CD14-positive monocyte (primary cell): Measurements from ENCODE around the gene DSP. TPM values are rescaled to one million over a fixed set of nuclear protein-coding genes. Genes with fewer than 3 reads are reported as not detected.

Experiments used
- DNase-seq, 3 donors: peaks; one replicate each; pipeline ENCODE4 v3.0.0-alpha.2; 2011 to 2022
- H2AFZ ChIP-seq: 2 replicates; pipeline ENCODE4 v1.6.0; 2012; ENCODE audit warnings: mild to moderate bottlenecking, low read depth, low read length, inconsistent platforms; ENCODE audit not compliant: insufficient read depth, poor library complexity, severe bottlenecking
- H3K27ac ChIP-seq, 2 donors: 1 replicate in 1 of 2; 2 replicates in 1 of 2; pipeline ENCODE4 v1.5.1; 2012 to 2013; ENCODE audit warnings: low read length in 2 of 2, control low read depth in 1 of 2, inconsistent platforms in 1 of 2, low read depth in 1 of 2, mild to moderate bottlenecking in 1 of 2
- H3K27me3 ChIP-seq, 2 donors: one replicate each; pipeline versions ENCODE4 v1.6.0 to v1.6.1; 2011 to 2013; ENCODE audit warnings: low read length in 2 of 2; ENCODE audit not compliant: control insufficient read depth in 2 of 2, insufficient read depth in 2 of 2
- H3K36me3 ChIP-seq, 2 donors: replicated peaks in 1 of 2; 1 replicate in 1 of 2; 2 replicates in 1 of 2; pipeline versions ENCODE4 v1.5.1 to v1.6.1; 2012 to 2013; ENCODE audit warnings: low read length in 2 of 2, control low read depth in 1 of 2, inconsistent platforms in 1 of 2, mild to moderate bottlenecking in 1 of 2; ENCODE audit not compliant: insufficient read depth in 2 of 2, control insufficient read depth in 1 of 2
- H3K4me1 ChIP-seq, 2 donors: 1 replicate in 1 of 2; 2 replicates in 1 of 2; pipeline versions ENCODE4 v1.5.1 to v1.6.1; 2012 to 2013; ENCODE audit warnings: low read length in 2 of 2, control low read depth in 1 of 2, inconsistent platforms in 1 of 2, mild to moderate bottlenecking in 1 of 2, moderate library complexity in 1 of 2; ENCODE audit not compliant: insufficient read depth in 2 of 2, control insufficient read depth in 1 of 2
- H3K4me2 ChIP-seq: replicated peaks from 2 replicates; pipeline ENCODE3; 2012; ENCODE audit warnings: low read length, moderate library complexity, mild to moderate bottlenecking; ENCODE audit not compliant: poor library complexity, severe bottlenecking; ENCODE audit errors: extremely low read depth
- H3K4me3 ChIP-seq, 3 experiments: fragments of 200-600 bp in 1 of 3; sonication (generic) in 1 of 3; replicated peaks in 1 of 3; 1 replicate in 2 of 3; 2 replicates in 1 of 3; pipeline ENCODE4 v1.5.1; 2011 to 2013; ENCODE audit warnings: low read length in 3 of 3, mild to moderate bottlenecking in 3 of 3, control low read depth in 2 of 3, low read depth in 2 of 3, inconsistent platforms in 1 of 3, moderate library complexity in 1 of 3
- H3K79me2 ChIP-seq: 2 replicates; pipeline ENCODE4 v1.6.0; 2012; ENCODE audit warnings: mild to moderate bottlenecking, control low read depth, inconsistent platforms, low read length, moderate library complexity; ENCODE audit not compliant: insufficient read depth
- H3K9ac ChIP-seq: 2 replicates; pipeline ENCODE4 v1.6.0; 2017; ENCODE audit warnings: low read length, mild to moderate bottlenecking; ENCODE audit not compliant: insufficient read depth, poor library complexity, severe bottlenecking
- H3K9me3 ChIP-seq, 2 donors: replicated peaks in 1 of 2; 1 replicate in 1 of 2; 2 replicates in 1 of 2; pipeline versions ENCODE4 v1.5.1 to v1.6.1; 2012 to 2013; ENCODE audit warnings: low read length in 2 of 2, control low read depth in 1 of 2; ENCODE audit not compliant: control insufficient read depth in 1 of 2, insufficient read depth in 1 of 2
- H4K20me1 ChIP-seq: 2 replicates; pipeline ENCODE4 v1.6.0; 2012; ENCODE audit warnings: mild to moderate bottlenecking, low read length, control low read depth, moderate library complexity; ENCODE audit not compliant: insufficient read depth
- H3K27ac Mint-ChIP-seq, 7 donors: one replicate each; pipeline ENCODE4 v1.8.0; 2020; ENCODE audit warnings: mild to moderate bottlenecking in 7 of 7, mixed read lengths in 7 of 7, moderate library complexity in 6 of 7, inconsistent platforms in 2 of 7
- H3K27me3 Mint-ChIP-seq, 3 donors: one replicate each; pipeline ENCODE4 v1.8.0; 2021 to 2022; ENCODE audit warnings: low read depth in 3 of 3, mild to moderate bottlenecking in 3 of 3, mixed read lengths in 3 of 3, moderate library complexity in 3 of 3, inconsistent platforms in 1 of 3
- H3K36me3 Mint-ChIP-seq, 2 donors: one replicate each; pipeline ENCODE4 v1.8.0; 2020; ENCODE audit warnings: mixed read lengths in 2 of 2, inconsistent platforms in 1 of 2, mild to moderate bottlenecking in 1 of 2
- H3K4me1 Mint-ChIP-seq: one replicate; pipeline ENCODE4 v1.8.0; 2020; ENCODE audit warnings: mild to moderate bottlenecking, mixed read lengths
- H3K4me3 Mint-ChIP-seq, 2 donors: one replicate each; pipeline ENCODE4 v1.8.0; 2020; ENCODE audit warnings: mild to moderate bottlenecking in 2 of 2, mixed read lengths in 2 of 2, moderate library complexity in 1 of 2
- H3K9me3 Mint-ChIP-seq, 7 donors: one replicate each; pipeline ENCODE4 v1.8.0; 2020 to 2022; ENCODE audit warnings: mixed read lengths in 7 of 7, mild to moderate bottlenecking in 6 of 7, moderate library complexity in 6 of 7, inconsistent platforms in 2 of 7
- WGBS: methylation state at CpG from one replicate; pipeline ENCODE4 v1.1.5; 2013; ENCODE audit warnings: missing lambda C conversion rate; ENCODE audit not compliant: insufficient coverage; 5-methylcytosine and 5-hydroxymethylcytosine counted together
- intact Hi-C, 2 donors: fragments of 100-400 bp; cut with micrococcal nuclease; formaldehyde crosslinking; loops; one replicate each; pipeline versions ENCODE4 v1.15.0 to v1.15.1; 2023
- polyA plus RNA-seq, 3 donors: library from polyadenylated mRNA; depleted of rRNA in 1 of 3; unstranded in 2 of 3; stranded (reverse) in 1 of 3; fragments of 300-500 nt in 2 of 3; fragments of >200 nt in 1 of 3; fragmentation: Illumina TruSeq in 2 of 3; gene quantifications; 1 replicate in 2 of 3; 2 replicates in 1 of 3; pipeline ENCODE4 v1.2.3, GENCODE V29; 2012 to 2021
- TF ChIP-seq, protein P1 (sequence below): fragments of 200-600 bp; IDR thresholded peaks from one replicate; pipeline ENCODE4 v1.8.0; 2022; ENCODE audit warnings: antibody characterized with exemption, mild to moderate bottlenecking

The DSP gene
- polyA plus RNA-seq, 3 donors, result not detected

DNA sequence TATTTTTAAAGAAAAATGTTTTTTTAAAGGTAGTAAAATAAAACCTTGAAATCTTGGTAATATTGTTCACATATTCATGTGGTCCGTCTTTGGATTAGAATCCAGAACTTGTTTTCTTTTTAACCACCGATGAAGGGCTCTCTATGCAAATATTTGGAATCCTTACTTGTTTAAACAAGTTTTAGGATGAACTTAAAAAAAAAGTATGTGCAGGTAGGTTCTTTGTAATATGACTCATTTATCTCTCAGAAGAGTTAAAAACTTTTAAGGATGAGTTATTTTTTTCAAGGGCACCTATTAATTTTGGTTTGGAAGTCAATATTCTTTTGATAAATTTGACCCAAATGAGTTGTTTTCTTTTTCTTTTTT is 8.9 kb downstream of the DSP start:
- no peaks in the 10 kb centered on the region for H4K20me1 ChIP-seq
- Mint-ChIP-seq H3K4me1 (no peaks in the 10 kb centered on the region), H3K4me3 (no peak overlapping the region), H3K36me3 (no peaks in the 10 kb centered on the region), H3K27me3 (peaks cover 61 to 79% (median 63%) of the 10 kb centered on the region in 3 donors), H3K27ac (no peak overlapping the region), H3K9me3 (peaks cover 0 to 7% (median 0%) of the 10 kb centered on the region in 7 donors)
- H3K4me1 ChIP-seq, result no peaks in the 10 kb centered on the region
- peaks cover 31 to 69% of the 10 kb centered on the region in 2 donors for H3K27me3 ChIP-seq
- no peak overlapping the region for H3K27ac ChIP-seq
- no peak overlapping the region for H2AFZ ChIP-seq
- no peaks in the 10 kb centered on the region for H3K79me2 ChIP-seq
- H3K4me2 ChIP-seq, result no peak overlapping the region
- no peak for DNase-seq
- TF ChIP-seq, protein P1, sequence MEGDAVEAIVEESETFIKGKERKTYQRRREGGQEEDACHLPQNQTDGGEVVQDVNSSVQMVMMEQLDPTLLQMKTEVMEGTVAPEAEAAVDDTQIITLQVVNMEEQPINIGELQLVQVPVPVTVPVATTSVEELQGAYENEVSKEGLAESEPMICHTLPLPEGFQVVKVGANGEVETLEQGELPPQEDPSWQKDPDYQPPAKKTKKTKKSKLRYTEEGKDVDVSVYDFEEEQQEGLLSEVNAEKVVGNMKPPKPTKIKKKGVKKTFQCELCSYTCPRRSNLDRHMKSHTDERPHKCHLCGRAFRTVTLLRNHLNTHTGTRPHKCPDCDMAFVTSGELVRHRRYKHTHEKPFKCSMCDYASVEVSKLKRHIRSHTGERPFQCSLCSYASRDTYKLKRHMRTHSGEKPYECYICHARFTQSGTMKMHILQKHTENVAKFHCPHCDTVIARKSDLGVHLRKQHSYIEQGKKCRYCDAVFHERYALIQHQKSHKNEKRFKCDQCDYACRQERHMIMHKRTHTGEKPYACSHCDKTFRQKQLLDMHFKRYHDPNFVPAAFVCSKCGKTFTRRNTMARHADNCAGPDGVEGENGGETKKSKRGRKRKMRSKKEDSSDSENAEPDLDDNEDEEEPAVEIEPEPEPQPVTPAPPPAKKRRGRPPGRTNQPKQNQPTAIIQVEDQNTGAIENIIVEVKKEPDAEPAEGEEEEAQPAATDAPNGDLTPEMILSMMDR, result no peak
- H3K36me3 ChIP-seq, result no peaks in the 10 kb centered on the region
- H3K4me3 ChIP-seq, result no peak overlapping the region
- intact Hi-C loops, result no loop called here
- H3K9me3 ChIP-seq, result no peaks in the 10 kb centered on the region
- no peak overlapping the region for H3K9ac ChIP-seq
- no CpG with 5 or more reads among the region's 2 CpGs for WGBS

DNA sequence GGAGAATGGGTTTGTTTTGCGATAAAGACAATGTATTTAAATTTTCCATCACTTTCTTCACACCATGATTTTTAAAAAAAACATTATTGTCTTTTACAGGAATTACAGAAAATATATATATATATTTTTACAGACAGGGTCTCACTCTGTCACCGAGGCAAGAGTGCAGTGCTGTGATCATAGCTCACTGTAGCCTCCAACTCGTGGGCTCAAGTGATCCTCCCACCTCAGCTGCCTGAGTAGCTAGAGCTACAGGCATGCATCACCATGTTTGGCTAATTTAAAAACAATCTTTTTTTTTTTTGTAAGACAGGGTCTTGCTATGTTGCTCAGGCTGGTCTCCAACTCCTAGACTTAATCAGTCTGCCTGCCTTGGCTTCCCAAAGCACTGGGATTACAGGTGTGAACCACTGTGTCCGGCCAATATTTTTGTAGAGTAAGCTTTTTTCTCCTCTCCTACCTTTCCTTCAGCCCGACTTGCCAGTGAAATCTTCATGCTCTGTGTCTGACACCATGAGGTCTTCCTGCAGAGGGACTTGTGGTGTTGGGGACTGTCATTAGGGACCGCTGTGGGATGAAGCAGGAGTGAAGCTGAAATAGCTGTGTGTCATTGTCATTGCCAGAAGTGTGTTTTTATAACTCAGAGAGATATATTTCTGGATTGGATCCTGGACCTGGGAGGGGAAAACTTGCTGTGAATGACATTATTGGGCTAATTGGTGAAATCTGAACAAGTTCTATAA is 13.2 kb downstream of the DSP start:
- TF ChIP-seq, protein P1, result no peak
- Histone ChIP-seq H3K79me2 (no peaks in the 10 kb centered on the region), H4K20me1 (no peaks in the 10 kb centered on the region), H3K27me3 (peaks cover 11 to 39% of the 10 kb centered on the region in 2 donors), H3K9me3 (no peaks in the 10 kb centered on the region), H2AFZ (no peak overlapping the region), H3K4me2 (no peak overlapping the region), H3K27ac (no peak overlapping the region), H3K4me1 (no peaks in the 10 kb centered on the region), H3K4me3 (no peak overlapping the region), H3K36me3 (no peaks in the 10 kb centered on the region), H3K9ac (no peak overlapping the region)
- Mint-ChIP-seq H3K9me3 (peaks cover 0 to 2% (median 0%) of the 10 kb centered on the region in 7 donors), H3K36me3 (no peaks in the 10 kb centered on the region), H3K4me3 (no peak overlapping the region), H3K27ac (no peak overlapping the region), H3K4me1 (no peaks in the 10 kb centered on the region), H3K27me3 (peaks cover 28 to 48% (median 41%) of the 10 kb centered on the region in 3 donors)
- no peak for DNase-seq
- 79% methylated on average over 2 of the region's 6 CpGs for WGBS
- intact Hi-C loops, result no loop called here
